Prostate gland (tissue), 2 donors: ENCODE measurements around the gene CMSS1. TPM values are rescaled to one million over a fixed set of nuclear protein-coding genes. Genes with fewer than 3 reads are reported as not detected.

ENCODE experiments used
- DNase-seq: peaks from one replicate; pipeline ENCODE4 v3.0.0-alpha.2; 2019; ENCODE audit warnings: low spot score
- H3K27ac ChIP-seq, 2 donors: fragments of 200-600 bp; sonication (generic); 2 replicates each; pipeline ENCODE4 v1.5.1; 2017 to 2019
- H3K27me3 ChIP-seq: fragments of 200-600 bp; sonication (generic); replicated peaks from 2 replicates; pipeline ENCODE4 v1.5.1; 2019; ENCODE audit not compliant: insufficient read depth
- H3K36me3 ChIP-seq, 2 donors: fragments of 200-600 bp; sonication (generic); 1 replicate in 1 of 2; 2 replicates in 1 of 2; pipeline versions ENCODE4 v1.5.1 to v1.8.1; 2017 to 2019
- H3K4me1 ChIP-seq: fragments of 200-600 bp; sonication (generic); replicated peaks from 2 replicates; pipeline ENCODE4 v1.5.1; 2019
- H3K4me3 ChIP-seq, 2 donors: fragments of 200-600 bp; sonication (generic); 2 replicates each; pipeline ENCODE4 v1.5.1; 2017 to 2019
- H3K9me3 ChIP-seq: fragments of 200-600 bp; sonication (generic); 2 replicates; pipeline ENCODE4 v1.5.1; 2017
- POLR2A ChIP-seq: fragments of 450-650 bp; IDR thresholded peaks from one replicate; pipeline ENCODE4 v1.6.1; 2016; ENCODE audit warnings: antibody characterized with exemption, mild to moderate bottlenecking
- POLR2AphosphoS5 ChIP-seq: sonication (generic); formaldehyde crosslinking; IDR thresholded peaks from one replicate; pipeline ENCODE4 v1.6.1; 2017; ENCODE audit warnings: antibody characterized with exemption
- WGBS: methylation state at CpG from one replicate; pipeline ENCODE4 v1.1.5; 2018; 5-methylcytosine and 5-hydroxymethylcytosine counted together
- intact Hi-C: fragments of 100-400 bp; cut with DNase I; formaldehyde crosslinking; loops from one replicate; pipeline ENCODE4 v1.14.2; 2022
- total RNA-seq, 2 donors: library from RNA; depleted of rRNA; stranded (reverse); fragments of >200 nt; gene quantifications; one replicate each; pipeline ENCODE4 v1.1.0, GENCODE V29; 2016
- TF ChIP-seq, protein P1 (sequence below), 4 experiments: fragments of 200-600 bp in 2 of 4; fragments of 450-650 bp in 2 of 4; sonication (generic) in 2 of 4; IDR thresholded peaks; 1 replicate in 3 of 4; 2 replicates in 1 of 4; pipeline ENCODE4 v1.5.1; 2016 to 2019; ENCODE audit warnings: antibody characterized with exemption in 4 of 4, mild to moderate bottlenecking in 2 of 4, moderate library complexity in 2 of 4

Gene CMSS1
- total RNA-seq, 2 donors from 2014 or later, result 10.2 to 13.6 TPM

DNA sequence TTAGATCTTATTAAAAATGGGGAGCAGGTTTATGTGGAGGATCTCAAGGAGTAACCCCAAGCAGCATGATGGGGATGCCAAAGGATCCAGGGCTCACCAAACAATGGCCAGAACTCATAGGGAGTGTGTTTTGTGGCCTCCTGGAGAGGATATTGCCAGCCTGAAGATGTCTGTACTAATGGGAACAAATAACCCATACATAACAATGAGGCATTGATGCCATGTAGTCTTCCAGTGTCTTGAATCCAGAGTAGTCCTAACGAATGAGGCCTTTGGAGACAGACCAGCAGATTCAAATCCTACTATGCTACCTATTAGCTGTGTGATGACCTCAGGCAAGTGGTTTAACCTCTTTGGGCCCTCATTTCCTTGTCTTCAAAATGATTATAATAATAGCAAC, 45.0 kb upstream of the CMSS1 start:
- WGBS, result 90% methylated on average over 1 of the region's 1 CpG
- intact Hi-C loops, result no loop called here
- Histone ChIP-seq H3K4me3 (no peak overlapping the region), H3K4me1 (no peaks in the 10 kb centered on the region), H3K27ac (no peak overlapping the region), H3K36me3 (no peaks in the 10 kb centered on the region), H3K9me3 (no peaks in the 10 kb centered on the region), H3K27me3 (no peaks in the 10 kb centered on the region)
- TF ChIP-seq POLR2AphosphoS5, result no peak
- TF ChIP-seq POLR2A, result no peak
- TF ChIP-seq, protein P1, sequence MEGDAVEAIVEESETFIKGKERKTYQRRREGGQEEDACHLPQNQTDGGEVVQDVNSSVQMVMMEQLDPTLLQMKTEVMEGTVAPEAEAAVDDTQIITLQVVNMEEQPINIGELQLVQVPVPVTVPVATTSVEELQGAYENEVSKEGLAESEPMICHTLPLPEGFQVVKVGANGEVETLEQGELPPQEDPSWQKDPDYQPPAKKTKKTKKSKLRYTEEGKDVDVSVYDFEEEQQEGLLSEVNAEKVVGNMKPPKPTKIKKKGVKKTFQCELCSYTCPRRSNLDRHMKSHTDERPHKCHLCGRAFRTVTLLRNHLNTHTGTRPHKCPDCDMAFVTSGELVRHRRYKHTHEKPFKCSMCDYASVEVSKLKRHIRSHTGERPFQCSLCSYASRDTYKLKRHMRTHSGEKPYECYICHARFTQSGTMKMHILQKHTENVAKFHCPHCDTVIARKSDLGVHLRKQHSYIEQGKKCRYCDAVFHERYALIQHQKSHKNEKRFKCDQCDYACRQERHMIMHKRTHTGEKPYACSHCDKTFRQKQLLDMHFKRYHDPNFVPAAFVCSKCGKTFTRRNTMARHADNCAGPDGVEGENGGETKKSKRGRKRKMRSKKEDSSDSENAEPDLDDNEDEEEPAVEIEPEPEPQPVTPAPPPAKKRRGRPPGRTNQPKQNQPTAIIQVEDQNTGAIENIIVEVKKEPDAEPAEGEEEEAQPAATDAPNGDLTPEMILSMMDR (IDR thresholded peaks at IDR 0.05), result no peak
- no peak for DNase-seq

DNA sequence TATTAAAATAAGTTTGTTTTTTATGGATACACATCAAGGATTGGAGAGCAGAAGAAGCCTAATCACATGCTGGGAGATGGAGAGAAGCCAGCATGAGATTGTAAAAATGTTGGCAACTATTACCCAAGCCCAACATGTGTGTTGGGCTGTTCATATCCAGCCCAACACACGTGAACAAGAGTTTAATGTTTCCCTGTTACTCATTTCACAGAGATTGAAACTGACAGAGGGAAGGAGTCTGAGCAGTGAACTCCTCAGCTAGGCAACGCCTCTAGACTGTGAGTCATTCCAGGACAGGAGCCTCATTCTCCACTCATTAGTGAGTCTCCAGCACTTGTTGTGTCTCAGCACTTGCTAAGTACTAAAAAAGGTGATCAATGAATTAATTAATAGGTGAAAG, 43.2 kb upstream of the CMSS1 start:
- 37% methylated on average over 2 of the region's 2 CpGs for WGBS
- no peak overlapping the region for H3K4me3 ChIP-seq
- no peaks in the 10 kb centered on the region for H3K36me3 ChIP-seq
- intact Hi-C loops, result no loop called here
- H3K27ac ChIP-seq, result no peak overlapping the region
- H3K27me3 ChIP-seq, result no peaks in the 10 kb centered on the region
- TF ChIP-seq POLR2A (no peak), POLR2AphosphoS5 (no peak)
- TF ChIP-seq, protein P1 (IDR thresholded peaks at IDR 0.05), result no peak
- H3K9me3 ChIP-seq, result no peaks in the 10 kb centered on the region
- DNase-seq, result no peak
- H3K4me1 ChIP-seq, result no peaks in the 10 kb centered on the region

DNA sequence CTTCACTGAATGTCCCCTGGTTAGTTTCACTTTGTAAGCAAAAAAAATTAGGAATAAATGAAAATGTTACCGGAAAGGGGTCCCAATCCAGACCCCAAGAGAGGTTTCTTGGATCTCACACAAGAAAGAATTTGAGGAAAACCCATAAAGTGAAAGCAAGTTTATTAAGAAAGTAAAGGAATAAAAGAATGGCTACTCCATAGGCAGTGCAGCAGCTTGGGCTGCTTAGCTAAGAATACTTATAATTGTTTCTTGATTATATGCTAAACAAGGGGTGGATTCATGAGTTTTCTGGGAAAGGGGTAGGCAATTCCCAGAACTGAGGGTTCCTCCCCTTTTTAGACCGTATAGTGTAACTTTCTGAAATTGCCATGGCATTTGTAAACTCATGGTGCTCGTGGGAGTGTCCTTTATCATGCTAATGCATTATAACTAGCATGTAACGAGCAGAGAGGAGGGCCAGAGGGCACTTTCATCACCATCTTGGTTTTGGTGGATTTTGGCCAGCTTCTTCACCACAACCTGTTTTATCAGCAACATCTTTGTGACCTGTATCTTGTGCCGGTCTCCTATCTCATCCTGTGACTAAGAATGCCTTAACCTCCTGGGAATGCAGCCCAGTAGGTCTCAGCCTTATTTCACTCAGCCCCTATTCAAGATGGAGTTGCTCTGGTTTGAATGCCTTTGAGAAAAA, 41.0 kb upstream of the CMSS1 start:
- intact Hi-C loops, result no loop called here
- H3K27ac ChIP-seq, result no peak overlapping the region
- no peak overlapping the region for H3K4me3 ChIP-seq
- H3K4me1 ChIP-seq, result no peaks in the 10 kb centered on the region
- 73% methylated on average over 5 of the region's 5 CpGs for WGBS
- no peaks in the 10 kb centered on the region for H3K36me3 ChIP-seq
- TF ChIP-seq POLR2AphosphoS5 (no peak), POLR2A (no peak)
- TF ChIP-seq, protein P1 (IDR thresholded peaks at IDR 0.05), result no peak
- H3K27me3 ChIP-seq, result no peaks in the 10 kb centered on the region
- H3K9me3 ChIP-seq, result no peaks in the 10 kb centered on the region
- DNase-seq, result no peak

DNA sequence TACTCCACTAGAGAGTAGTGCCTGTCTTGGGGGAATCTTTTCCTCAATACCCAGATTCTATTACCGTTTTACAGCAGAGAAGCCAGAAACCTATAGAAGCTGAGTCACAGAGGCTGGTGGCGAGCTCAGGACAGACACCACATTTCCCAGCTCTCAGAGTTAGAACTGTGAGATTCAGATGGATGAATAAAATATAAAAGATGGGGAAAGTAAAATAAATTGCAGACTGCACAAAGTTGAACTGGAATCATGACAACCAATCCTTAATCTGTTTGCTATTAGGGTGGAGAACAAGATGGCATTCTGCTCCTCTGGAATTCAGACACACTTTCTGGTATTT, 40.5 kb upstream of the CMSS1 start:
- Histone ChIP-seq H3K27ac (no peak overlapping the region), H3K4me3 (no peak overlapping the region), H3K4me1 (no peaks in the 10 kb centered on the region), H3K36me3 (no peaks in the 10 kb centered on the region), H3K27me3 (no peaks in the 10 kb centered on the region), H3K9me3 (no peaks in the 10 kb centered on the region)
- intact Hi-C loops, result no loop called here
- no peak for DNase-seq
- TF ChIP-seq, protein P1 (IDR thresholded peaks at IDR 0.05), result no peak
- TF ChIP-seq POLR2AphosphoS5, result no peak
- no peak for TF ChIP-seq POLR2A
- WGBS, result 80% methylated on average over 2 of the region's 2 CpGs

DNA sequence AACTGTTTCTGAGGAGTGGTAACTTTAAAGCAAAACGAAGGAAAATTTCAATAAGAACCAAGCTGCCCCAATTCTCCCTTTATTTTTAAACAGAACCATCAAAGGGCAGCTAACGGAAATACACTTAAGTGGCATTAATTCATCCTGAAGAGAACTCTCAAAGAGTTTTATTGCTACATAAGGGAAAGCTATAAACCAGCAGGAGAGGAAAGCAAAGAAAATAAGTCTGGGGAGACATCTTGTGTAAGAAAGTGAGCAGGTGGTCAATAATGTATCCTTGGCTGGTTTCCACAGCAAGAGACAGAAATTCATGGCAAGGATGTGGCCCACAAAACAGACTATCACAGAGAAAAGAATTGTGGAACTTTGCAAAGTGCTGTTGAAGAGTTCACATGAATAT, 40.0 kb upstream of the CMSS1 start:
- no peak for DNase-seq
- Histone ChIP-seq H3K36me3 (no peaks in the 10 kb centered on the region), H3K27me3 (no peaks in the 10 kb centered on the region), H3K4me3 (no peak overlapping the region), H3K27ac (no peak overlapping the region), H3K9me3 (no peaks in the 10 kb centered on the region), H3K4me1 (no peaks in the 10 kb centered on the region)
- WGBS, result 54% methylated on average over 2 of the region's 2 CpGs
- intact Hi-C loops, result no loop called here
- no peak for TF ChIP-seq POLR2A
- TF ChIP-seq, protein P1 (IDR thresholded peaks at IDR 0.05), result no peak
- no peak for TF ChIP-seq POLR2AphosphoS5
